ENCODE results near the gene GBP1.
A peak's percentile ranks its signal among the peaks of the same experiment; 100 is the strongest.
"Not testable (repeated sequence)": the region's sequence is repeated elsewhere in the genome, so short reads cannot be mapped to it uniquely, and the experiment has no call there.

GBP1 gene

GRCh38 chr1:89051300-89051954 is 13.6 kb downstream of the GBP1 start:
- DNase-seq, result no peak

DNA sequence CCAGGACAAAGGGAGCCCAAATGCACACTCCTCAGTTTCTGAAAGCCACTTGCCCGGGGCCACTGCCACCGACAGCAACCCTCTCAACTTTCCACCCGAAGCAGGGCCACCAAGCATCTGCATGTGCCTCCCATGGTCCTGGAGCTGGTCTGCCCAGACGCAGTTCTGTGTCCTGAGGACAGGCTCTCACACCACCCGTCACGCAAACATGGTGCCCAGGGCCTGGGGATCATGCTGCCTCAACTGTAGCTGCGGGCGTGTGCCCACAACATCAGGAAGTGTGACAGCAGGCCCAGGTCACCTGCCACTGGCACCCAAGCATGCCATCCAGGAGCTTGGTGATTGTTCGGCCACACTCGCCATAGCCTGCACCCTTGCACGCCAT is 14.4 kb downstream of the GBP1 start:
- no peak for DNase-seq

- peak; percentile 28 for DNase-seq
Observed at GRCh38 chr1:89049901-89050648, 14.9 kb downstream of the GBP1 start.

- DNase-seq, result not testable (repeated sequence)
Observed at GRCh38 chr1:89049187-89049586, 15.8 kb downstream of the GBP1 start.

DNA sequence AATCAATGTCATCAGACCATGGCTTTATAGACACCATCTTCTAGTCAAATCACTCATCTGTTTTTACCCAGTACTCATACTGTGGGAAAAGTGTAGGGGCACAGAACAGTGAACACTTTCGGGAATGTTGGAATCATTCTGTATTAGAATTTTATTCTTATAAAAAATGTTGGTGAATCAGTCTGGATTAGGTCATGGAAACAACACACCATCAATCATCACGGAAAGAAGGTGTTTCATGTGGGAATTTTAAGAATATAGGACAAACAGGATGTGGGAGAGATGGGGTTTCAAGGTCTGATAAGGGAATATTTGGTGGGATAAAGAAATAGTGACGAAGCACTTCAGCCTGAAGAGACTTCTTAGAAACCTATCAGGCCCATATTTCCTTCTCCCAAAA is 17.3 kb downstream of the GBP1 start:
- no peak for DNase-seq

GRCh38 chr1:89046318-89047183 is 18.5 kb downstream of the GBP1 start:
- peak; percentile 18 for DNase-seq

GRCh38 chr1:89044970-89045721 is 19.9 kb downstream of the GBP1 start:
- no peak for DNase-seq

- DNase-seq, result no peak
Observed at GRCh38 chr1:89043940-89044339, 21.1 kb downstream of the GBP1 start.

DNA sequence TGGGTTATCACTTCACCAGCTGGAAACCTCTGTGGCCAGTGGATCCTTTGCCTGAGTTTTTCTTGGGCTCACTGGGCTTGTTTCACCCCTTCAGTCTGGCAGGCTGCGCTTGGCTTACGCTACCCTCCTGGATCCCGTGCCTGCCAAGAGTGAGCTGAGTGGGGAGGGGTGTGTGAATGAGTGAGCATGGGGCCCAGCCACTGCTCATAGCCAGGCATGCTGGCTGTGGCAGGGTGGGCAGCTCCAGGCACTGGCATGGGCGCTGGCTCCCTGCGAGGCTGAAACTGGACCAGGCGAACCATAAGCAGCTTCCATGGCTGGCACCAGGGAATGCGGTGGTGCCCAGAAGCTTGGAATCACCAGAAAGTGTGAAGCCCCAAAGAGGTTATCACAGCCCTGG is 22.5 kb downstream of the GBP1 start:
- no peak for DNase-seq

GRCh38 chr1:89041721-89042120 is 23.3 kb downstream of the GBP1 start:
- DNase-seq, result no peak

- no peak for DNase-seq
Observed at GRCh38 chr1:89041119-89041641, 23.8 kb downstream of the GBP1 start.

- DNase-seq, result no peak
Observed at GRCh38 chr1:89040315-89040626, 24.7 kb downstream of the GBP1 start.

GRCh38 chr1:89037186-89037585 is 27.8 kb downstream of the GBP1 start:
- no peak for DNase-seq

DNA sequence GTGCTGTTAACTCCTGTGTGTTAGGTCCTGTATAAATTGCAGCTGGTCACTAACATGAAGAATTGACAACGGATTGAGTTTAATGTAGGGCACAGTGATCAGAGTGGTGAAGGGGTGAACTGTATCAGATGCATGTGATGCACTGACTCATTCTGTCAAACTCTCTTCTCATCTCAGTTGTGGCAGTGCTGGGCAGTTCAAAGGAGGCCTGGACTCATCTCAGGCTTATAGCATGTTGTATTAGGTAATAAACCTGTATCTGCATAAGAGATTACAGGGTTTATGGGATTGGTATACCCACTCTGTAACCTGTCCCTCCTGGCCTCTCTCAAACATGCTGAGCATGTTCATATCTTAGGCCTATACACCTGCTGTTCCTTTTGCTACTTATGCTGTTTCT is 29.9 kb downstream of the GBP1 start:
- DNase-seq, result no peak

- not testable (repeated sequence) for DNase-seq
Observed at GRCh38 chr1:89034004-89034403, 31.0 kb downstream of the GBP1 start.

- not testable (repeated sequence) for DNase-seq
Observed at GRCh38 chr1:89029051-89029450, 36.0 kb downstream of the GBP1 start.

DNA sequence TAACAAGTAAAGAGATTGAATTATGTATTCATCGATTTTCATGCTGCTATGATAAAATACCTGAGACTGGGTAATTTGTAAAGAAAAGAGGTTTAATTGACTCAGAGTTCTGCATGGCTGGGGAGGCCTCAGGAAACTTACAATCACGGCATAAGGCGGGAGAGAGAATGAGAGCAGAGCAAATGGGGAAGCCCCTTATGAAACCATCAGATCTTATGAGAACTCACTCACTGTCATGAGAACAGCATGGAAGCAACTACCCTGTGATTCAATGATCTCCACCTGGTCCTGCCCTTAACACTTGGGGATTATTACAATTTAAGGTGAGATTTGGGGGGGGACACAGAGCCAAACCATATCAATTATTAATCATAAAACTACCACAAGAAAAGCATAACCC is 39.1 kb downstream of the GBP1 start:
- DNase-seq, result no peak

- peak; percentile 16 for DNase-seq
Observed at GRCh38 chr1:89023026-89023425, 42.0 kb downstream of the GBP1 start.

DNA sequence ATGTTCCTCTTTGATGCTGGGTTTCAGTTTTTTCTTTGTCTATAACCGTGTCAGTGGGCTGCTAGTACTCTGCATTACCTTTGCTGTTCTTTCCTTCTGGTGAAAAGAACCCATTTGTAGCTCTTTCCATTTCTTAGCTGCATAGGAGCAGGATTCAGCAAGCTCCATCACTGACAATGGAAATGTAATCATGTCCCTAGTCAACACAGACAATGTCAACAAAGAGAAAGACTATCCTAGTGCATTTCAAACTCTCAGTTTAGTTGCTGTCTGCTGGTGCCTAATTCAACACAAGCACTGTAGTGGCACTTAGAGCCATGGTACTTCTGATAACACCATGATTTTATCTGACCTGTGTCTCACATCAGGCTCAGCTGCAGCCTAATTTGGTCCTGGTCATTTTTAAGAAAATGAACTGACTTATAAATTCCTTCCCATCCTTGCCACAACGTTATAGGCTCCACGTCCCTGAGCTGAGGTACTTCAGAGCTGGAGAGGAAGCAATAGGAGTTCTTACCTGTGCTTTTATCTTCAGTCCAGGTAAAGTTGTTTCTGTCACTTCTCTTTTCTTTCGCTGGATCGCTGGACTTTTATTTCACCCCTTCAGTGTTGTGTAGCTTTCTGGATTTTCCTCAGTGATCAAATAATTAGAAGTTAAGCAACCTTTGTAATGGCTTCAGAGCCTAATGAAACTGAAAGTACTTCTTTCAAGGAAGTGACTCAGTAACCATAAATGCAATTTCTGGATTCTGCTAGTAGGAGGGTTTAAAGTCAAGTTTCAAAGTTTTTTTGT is 42.6 kb downstream of the GBP1 start, which contains the start of gene GBP3:
GBP3 (minus strand) TSS at position 700 of the 793 bp plus-strand sequence. CDS start 2,145 bp downstream, outside the sequence.
- peak; percentile 75 for DNase-seq

DNA sequence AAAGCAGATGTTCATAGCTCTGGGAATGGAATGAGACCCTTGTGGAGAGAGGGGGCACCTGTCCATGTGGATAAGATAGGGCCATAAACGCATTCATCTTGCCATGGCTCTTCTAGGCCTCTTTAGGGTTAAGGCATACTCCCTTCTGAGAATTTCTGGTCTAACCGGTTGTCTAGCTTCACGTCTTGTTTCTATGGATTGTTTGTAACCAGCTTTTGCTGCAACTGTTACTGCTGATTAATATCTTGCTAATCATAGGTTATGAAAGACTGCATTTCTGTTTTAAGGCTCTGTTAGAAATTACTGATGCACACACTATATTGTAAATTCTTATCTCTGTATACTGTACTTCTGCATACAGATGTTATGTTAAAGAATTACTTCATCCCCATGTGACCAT is 46.7 kb downstream of the GBP1 start:
- not testable (repeated sequence) for DNase-seq

- DNase-seq, result no peak
Observed at GRCh38 chr1:89008511-89008910, 56.5 kb downstream of the GBP1 start.
